Measurements from ENCODE around the gene WNT5A.
"Not testable (repeated sequence)": the region's sequence is repeated elsewhere in the genome, so short reads cannot be mapped to it uniquely, and the experiment has no call there.

The WNT5A gene

DNA sequence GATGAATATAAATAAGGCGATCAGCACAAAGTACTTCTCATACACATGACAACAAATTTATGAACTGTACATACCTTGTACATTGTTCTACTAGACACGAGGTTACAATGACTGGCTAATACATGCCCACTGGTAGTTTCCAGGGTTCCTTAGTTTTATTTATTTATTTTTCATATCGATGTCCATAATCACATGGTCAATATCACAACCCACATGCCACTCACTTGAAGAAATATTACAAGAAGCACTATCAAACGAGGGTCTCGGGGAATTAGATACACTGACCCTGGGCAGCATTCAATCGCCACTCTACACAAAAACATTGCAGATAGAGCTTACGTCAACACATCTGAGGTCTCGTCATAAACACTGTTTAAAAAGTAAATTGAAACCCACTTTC is 21.2 kb upstream of the WNT5A start:
- H3K4me3 ChIP-seq (ENCODE audit: low read depth, low read length) = no peak overlapping the region
- DNase-seq (ENCODE audit: low read depth) = no peak
- TF ChIP-seq, protein P1, sequence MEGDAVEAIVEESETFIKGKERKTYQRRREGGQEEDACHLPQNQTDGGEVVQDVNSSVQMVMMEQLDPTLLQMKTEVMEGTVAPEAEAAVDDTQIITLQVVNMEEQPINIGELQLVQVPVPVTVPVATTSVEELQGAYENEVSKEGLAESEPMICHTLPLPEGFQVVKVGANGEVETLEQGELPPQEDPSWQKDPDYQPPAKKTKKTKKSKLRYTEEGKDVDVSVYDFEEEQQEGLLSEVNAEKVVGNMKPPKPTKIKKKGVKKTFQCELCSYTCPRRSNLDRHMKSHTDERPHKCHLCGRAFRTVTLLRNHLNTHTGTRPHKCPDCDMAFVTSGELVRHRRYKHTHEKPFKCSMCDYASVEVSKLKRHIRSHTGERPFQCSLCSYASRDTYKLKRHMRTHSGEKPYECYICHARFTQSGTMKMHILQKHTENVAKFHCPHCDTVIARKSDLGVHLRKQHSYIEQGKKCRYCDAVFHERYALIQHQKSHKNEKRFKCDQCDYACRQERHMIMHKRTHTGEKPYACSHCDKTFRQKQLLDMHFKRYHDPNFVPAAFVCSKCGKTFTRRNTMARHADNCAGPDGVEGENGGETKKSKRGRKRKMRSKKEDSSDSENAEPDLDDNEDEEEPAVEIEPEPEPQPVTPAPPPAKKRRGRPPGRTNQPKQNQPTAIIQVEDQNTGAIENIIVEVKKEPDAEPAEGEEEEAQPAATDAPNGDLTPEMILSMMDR (IDR thresholded peaks at IDR 0.05; ENCODE audit: low read depth, low read length, missing control alignments) = no peak
- in situ Hi-C loops (cut with HindIII; ENCODE audit: low sequenced_read_pairs) = no loop called here

DNA sequence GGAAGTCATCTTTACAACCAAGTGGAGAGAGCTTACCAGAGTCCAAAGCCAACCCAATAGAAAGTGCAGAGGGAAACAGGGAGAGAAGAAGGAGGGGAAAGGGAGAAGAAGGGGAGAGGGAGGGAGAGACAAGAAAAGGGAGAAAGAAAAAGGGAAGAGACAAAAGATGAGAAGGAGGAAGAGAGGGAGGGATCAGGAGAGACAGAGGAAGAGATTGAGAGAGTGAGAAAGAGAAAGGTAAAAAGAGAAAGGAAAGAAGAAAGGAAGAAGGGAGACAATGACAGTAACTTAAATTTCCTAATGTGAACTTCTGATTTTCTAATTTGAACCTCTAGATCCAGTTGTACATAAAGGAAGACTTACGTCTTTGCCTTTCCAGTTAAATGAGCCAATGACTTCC is 20.7 kb upstream of the WNT5A start:
- DNase-seq (ENCODE audit: low read depth) = no peak
- in situ Hi-C loops (cut with HindIII; ENCODE audit: low sequenced_read_pairs) = no loop called here
- TF ChIP-seq, protein P1 (IDR thresholded peaks at IDR 0.05; ENCODE audit: low read depth, low read length, missing control alignments) = no peak
- no peak overlapping the region for H3K4me3 ChIP-seq (ENCODE audit: low read depth, low read length)

DNA sequence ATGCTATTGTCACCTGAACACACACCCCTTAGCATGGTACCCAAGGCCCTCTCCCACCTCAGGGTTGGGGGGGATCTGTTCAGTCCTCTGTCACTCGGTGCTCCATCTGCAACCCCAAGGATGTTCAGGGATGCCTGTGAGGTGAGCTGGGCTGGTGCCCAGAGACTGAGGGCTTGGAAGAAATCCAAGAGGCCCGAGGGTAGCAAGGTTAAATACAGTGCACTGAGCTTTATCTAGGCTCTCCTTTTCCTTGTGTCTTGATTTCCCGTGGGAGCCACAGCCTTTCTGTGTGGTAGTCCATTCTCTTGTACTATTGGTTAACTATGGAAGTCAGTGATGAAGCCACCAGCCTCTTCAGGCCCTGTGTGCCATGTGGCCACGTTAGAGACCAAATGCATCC is 18.7 kb upstream of the WNT5A start:
- TF ChIP-seq, protein P1 (IDR thresholded peaks at IDR 0.05; ENCODE audit: low read depth, low read length, missing control alignments) = no peak
- H3K4me3 ChIP-seq (ENCODE audit: low read depth, low read length) = no peak overlapping the region
- no peak for DNase-seq (ENCODE audit: low read depth)
- in situ Hi-C loops (cut with HindIII; ENCODE audit: low sequenced_read_pairs) = no loop called here

DNA sequence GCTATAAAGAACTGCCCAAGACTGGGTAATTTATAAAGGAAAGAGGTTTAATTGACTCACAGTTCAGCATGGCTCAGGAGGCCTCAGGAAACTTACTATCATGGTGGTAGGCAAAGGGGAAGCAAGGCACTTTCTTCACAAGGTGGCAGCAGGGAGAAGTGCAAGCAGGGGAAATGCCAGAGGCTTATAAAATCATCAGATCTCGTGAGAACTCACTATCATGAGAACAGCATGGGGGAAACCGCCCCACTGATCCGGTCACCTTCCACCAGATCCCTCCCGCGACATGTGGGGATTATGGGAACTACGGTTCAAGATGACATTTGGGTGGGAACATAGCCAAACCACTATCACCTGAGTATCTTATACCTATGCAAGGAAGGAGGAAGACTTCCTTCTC is 18.0 kb upstream of the WNT5A start:
- H3K4me3 ChIP-seq (ENCODE audit: low read depth, low read length); DNase-seq (ENCODE audit: low read depth); in situ Hi-C loops (cut with HindIII; ENCODE audit: low sequenced_read_pairs): not testable (repeated sequence)
- TF ChIP-seq, protein P1 (IDR thresholded peaks at IDR 0.05; ENCODE audit: low read depth, low read length, missing control alignments) = peak; percentile 40

DNA sequence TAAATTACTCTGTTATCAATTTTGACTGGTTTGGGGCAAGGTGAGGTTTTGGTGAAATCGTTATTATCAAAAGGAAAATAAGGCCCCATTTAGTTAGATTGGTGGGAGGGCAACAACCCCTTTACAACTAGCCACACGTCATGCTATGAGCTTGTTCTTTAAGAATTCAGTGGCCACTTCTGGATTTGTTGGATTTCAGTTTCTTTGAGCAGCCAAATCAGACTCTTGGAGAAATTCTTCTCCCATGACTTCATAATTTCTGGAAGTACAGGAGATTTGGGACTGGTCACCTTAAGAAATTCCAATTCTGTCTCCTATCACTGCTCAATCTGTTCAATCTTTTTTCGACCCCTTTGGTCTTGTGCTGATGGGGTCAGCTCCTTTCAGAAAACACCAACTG is 14.8 kb upstream of the WNT5A start:
- TF ChIP-seq, protein P1 (IDR thresholded peaks at IDR 0.05; ENCODE audit: low read depth, low read length, missing control alignments) = no peak
- DNase-seq (ENCODE audit: low read depth) = no peak
- in situ Hi-C loops (cut with HindIII; ENCODE audit: low sequenced_read_pairs) = no loop called here
- H3K4me3 ChIP-seq (ENCODE audit: low read depth, low read length) = no peak overlapping the region

DNA sequence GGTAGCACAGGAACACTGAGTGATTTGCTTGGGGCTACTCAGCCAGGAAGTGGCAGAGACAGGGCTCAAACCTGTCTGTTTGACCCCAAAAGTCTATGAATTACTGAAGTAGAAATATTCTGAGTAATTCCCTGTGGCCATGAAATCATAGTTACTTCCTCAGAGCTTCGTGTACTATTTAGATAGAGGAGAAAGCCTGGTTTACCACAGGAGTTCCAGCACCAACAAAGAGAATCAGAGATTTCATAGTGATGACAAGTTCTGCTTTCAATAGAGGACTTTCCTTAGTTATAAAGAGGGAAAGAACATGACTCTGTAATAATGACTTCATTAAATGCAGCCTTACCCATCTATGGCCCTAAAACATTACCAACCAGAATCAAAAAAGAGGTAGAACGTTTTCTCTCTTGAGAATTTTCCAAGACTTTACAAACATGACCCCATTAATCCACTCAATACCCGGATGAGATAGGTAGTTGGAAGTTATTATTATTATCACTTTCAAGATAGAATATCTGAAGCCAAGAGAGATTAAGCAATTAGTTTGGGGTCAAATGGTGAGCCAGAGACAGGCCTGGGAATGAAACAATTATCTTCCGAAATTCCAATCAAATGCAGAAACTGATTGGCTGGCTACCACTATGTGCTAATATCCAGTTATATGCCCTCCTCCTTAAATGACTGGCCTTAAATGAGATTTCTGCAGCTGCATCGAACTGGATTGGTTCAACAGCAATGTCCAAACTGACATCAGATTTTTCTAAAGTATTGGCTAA is 13.6 kb upstream of the WNT5A start:
- DNase-seq (ENCODE audit: low read depth) = no peak
- TF ChIP-seq, protein P1 (IDR thresholded peaks at IDR 0.05; ENCODE audit: low read depth, low read length, missing control alignments) = no peak
- in situ Hi-C loops (cut with HindIII; ENCODE audit: low sequenced_read_pairs) = no loop called here
- no peak overlapping the region for H3K4me3 ChIP-seq (ENCODE audit: low read depth, low read length)
